Activated T-helper 2 cell treated with anti-CD3 and anti-CD28 coated beads, Interferon-gamma antibody, Interleukin-2, Interleukin-4, amounts not matched to agents 10 μg/mL and 5 μg/mL and 100 μg/mL, durations not matched to agents 14 hours and 24 hours and 36 hours (primary cell): ENCODE measurements around the gene STX19. TPM values are rescaled to one million over a fixed set of nuclear protein-coding genes. Genes with fewer than 3 reads are reported as not detected.
"Not testable (repeated sequence)": the region's sequence is repeated elsewhere in the genome, so short reads cannot be mapped to it uniquely, and the experiment has no call there.

Experiments
- DNase-seq: peaks from one replicate; pipeline ENCODE4 v3.0.0; 2021; ENCODE audit warnings: low spot score
- H3K27ac Mint-ChIP-seq: one replicate; pipeline ENCODE4 v1.8.0; 2021; ENCODE audit warnings: mixed read lengths
- H3K27me3 Mint-ChIP-seq: one replicate; pipeline ENCODE4 v1.8.0; 2021; ENCODE audit warnings: low read depth, mixed read lengths
- H3K36me3 Mint-ChIP-seq: one replicate; pipeline ENCODE4 v1.8.0; 2021; ENCODE audit warnings: low read depth, mixed read lengths
- H3K4me1 Mint-ChIP-seq: one replicate; pipeline ENCODE4 v1.8.0; 2021; ENCODE audit warnings: low read depth, mixed read lengths
- H3K4me3 Mint-ChIP-seq: one replicate; pipeline ENCODE4 v1.8.0; 2021; ENCODE audit warnings: low read depth, mild to moderate bottlenecking, moderate library complexity, mixed read lengths
- H3K9me3 Mint-ChIP-seq: one replicate; pipeline ENCODE4 v1.8.0; 2021; ENCODE audit warnings: mixed read lengths
- intact Hi-C: fragments of 100-400 bp; cut with micrococcal nuclease; formaldehyde crosslinking; loops from one replicate; pipeline ENCODE4 v1.15.1; 2023
- total RNA-seq: library from RNA; stranded (reverse); gene quantifications from 2 replicates; pipeline ENCODE4 v1.2.3, GENCODE V29; 2022

Gene STX19
- total RNA-seq, 1 donor from 2014 or later, result not detected

GRCh38 chr3:94062513-94063404 is 34.4 kb upstream of the STX19 start, which contains the start of the genes DHFR2 and NSUN3:
DHFR2 (minus strand) TSS chr3:94062916; CDS start chr3:94061511, 1,405 bp downstream.
NSUN3 (plus strand) TSS chr3:94063061; CDS start chr3:94063127, 66 bp downstream.
- Mint-ChIP-seq H3K9me3 (peaks cover 13% of the 10 kb centered on the region), H3K4me3 (peak within 1 kb of the TSS; percentile 97), H3K27ac (peak within 1 kb of the TSS; percentile 98), H3K27me3 (no peaks in the 10 kb centered on the region), H3K36me3 (peaks cover 69% of the 10 kb centered on the region), H3K4me1 (peaks cover 42% of the 10 kb centered on the region)
- intact Hi-C loops, result loop anchor here (1.0 kb wide), 3 partner anchors 10 to 82 kb away; partner anchors contain the start of gene ARL13B
- DNase-seq, result peak; percentile 83

- Mint-ChIP-seq H3K27me3 (no peaks in the 10 kb centered on the region), H3K9me3 (no peaks in the 10 kb centered on the region), H3K27ac (no peak overlapping the region), H3K4me1 (peaks cover 34% of the 10 kb centered on the region), H3K4me3 (peak overlapping the region; percentile 5), H3K36me3 (peaks cover 57% of the 10 kb centered on the region)
- intact Hi-C loops, result no loop called here
- no peak for DNase-seq
These were observed 32.9 kb upstream of the STX19 start for GRCh38 chr3:94061297-94061696.

DNA sequence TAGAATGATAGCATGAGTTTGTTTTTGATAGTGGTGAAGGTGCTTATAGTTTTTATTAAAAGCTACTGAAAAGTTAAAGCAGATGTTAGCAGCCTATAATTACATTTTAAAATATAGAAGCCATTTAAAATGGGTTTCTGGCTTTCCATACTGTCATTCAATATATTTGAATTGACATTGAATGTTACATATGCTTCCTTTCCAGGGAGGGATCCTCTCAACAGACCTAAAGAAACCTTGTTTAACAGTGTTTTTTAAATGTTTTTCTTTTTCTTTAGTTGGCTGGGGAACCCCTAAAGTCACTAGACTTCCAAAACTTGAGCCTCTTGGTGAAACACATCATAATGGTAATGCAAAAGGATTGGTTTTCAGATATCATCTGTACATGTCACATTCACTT is 22.1 kb upstream of the STX19 start:
- no peak overlapping the region for H3K4me3 Mint-ChIP-seq
- no peaks in the 10 kb centered on the region for H3K9me3 Mint-ChIP-seq
- intact Hi-C loops, result no loop called here
- no peaks in the 10 kb centered on the region for H3K4me1 Mint-ChIP-seq
- no peak overlapping the region for H3K27ac Mint-ChIP-seq
- no peaks in the 10 kb centered on the region for H3K27me3 Mint-ChIP-seq
- DNase-seq, result no peak
- peaks cover 5% of the 10 kb centered on the region for H3K36me3 Mint-ChIP-seq

- H3K4me1 Mint-ChIP-seq, result no peaks in the 10 kb centered on the region
- H3K36me3 Mint-ChIP-seq, result peaks cover 14% of the 10 kb centered on the region
- H3K27ac Mint-ChIP-seq, result no peak overlapping the region
- DNase-seq, result no peak
- H3K9me3 Mint-ChIP-seq, result no peaks in the 10 kb centered on the region
- H3K4me3 Mint-ChIP-seq, result no peak overlapping the region
- no peaks in the 10 kb centered on the region for H3K27me3 Mint-ChIP-seq
- intact Hi-C loops, result no loop called here
These were observed 20.9 kb upstream of the STX19 start for GRCh38 chr3:94049267-94049666.

DNA sequence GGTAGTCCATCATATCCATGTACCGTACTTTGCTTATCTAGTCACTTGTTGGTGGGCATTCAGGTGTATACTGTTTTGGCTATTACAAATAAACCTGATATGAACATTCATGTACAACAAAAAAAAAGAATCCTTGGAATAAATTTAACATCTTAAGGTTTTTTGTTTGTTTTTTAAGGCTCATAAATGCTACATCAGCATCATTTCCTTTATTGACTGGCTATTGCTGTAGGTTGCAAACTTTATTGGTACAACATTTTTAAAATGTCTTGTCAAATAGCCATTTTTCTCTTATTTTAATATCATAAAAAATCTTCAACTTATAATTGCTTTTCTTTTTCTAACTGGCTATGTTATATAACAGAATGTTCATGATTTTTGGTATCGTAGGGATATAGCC is 18.1 kb upstream of the STX19 start:
- Mint-ChIP-seq H3K27ac (no peak overlapping the region), H3K27me3 (no peaks in the 10 kb centered on the region), H3K36me3 (peaks cover 20% of the 10 kb centered on the region), H3K9me3 (no peaks in the 10 kb centered on the region), H3K4me1 (no peaks in the 10 kb centered on the region), H3K4me3 (no peak overlapping the region)
- no peak for DNase-seq
- intact Hi-C loops, result no loop called here

DNA sequence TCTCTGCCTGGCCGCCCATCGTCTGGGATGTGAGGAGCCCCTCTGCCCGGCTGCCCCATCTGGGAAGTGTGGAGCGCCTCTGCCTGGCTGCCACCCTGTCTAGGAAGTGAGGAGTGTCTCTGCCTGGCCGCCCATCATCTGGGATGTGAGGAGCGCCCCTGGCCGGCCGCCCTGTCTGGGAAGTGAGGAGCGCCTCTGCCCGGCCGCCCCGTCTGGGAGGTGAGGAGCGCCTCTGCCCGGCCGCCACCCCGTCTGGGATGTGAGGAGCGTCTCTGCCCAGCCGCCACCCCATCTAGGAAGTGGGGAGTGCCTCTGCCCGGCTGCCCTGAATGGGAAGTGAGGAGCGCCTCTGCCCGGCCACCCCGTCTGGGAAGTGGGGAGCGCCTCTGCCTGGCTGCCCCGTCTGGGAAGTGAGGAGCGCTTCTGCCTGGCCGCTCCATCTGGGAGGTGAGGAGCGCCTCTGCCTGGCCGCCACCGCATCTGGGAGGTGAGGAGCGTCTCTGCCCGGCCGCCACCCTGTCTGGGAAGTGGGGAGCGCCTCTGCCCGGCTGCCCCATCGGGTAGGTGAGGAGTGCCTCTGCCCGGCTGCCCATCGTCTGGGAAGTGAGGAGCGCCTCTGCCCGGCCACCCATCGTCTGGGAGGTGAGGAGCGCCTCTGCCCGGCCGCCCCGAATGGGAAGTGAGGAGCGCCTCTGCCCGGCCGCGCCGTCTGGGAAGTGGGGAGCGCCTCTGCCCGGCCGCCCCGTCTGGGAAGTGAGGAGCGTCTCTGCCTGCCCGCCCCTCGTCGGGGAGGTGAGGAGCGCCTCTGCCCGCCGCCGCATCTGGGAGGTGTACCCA is 15.9 kb upstream of the STX19 start:
- H3K9me3 Mint-ChIP-seq, H3K4me3 Mint-ChIP-seq, H3K27ac Mint-ChIP-seq, H3K27me3 Mint-ChIP-seq, H3K4me1 Mint-ChIP-seq, DNase-seq, intact Hi-C loops: not testable (repeated sequence)
- H3K36me3 Mint-ChIP-seq, result peaks cover 20% of the 10 kb centered on the region

- Mint-ChIP-seq H3K36me3 (peaks cover 20% of the 10 kb centered on the region), H3K27me3 (no peaks in the 10 kb centered on the region), H3K4me3 (no peak overlapping the region), H3K4me1 (no peaks in the 10 kb centered on the region), H3K27ac (peak overlapping the region; percentile 65), H3K9me3 (no peaks in the 10 kb centered on the region)
- intact Hi-C loops, result no loop called here
- DNase-seq, result no peak
These were observed 14.9 kb upstream of the STX19 start for GRCh38 chr3:94043285-94043684.

DNA sequence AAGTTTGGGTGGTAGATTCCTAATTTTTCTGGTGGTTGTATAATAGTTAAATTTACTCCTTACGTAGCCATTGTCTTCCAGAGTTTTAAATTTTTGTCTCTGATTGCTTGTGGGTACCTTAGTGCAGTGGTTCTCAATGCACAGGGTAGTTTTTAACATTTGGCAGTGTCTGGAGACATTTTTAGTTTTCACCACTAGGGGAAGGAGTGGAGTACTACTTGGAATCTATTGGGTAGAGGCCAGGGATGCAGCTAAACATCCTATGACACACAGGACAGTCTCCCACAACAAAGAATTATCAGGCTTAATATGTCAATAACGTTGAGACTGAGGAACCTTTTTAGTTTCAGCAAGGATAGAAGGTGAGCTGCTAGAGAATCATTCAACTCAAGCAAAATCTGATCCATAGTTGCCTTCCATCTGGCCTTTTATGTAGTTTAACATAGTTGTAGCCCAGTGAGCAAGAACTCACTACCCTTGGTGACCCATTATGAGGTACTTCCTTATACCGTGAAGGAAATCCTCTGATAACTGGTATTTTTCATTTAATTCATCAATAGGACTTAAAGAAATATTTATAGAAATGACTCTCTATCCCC is 8.6 kb upstream of the STX19 start:
- Mint-ChIP-seq H3K9me3 (no peaks in the 10 kb centered on the region), H3K27me3 (no peaks in the 10 kb centered on the region), H3K27ac (no peak overlapping the region), H3K4me3 (no peak overlapping the region), H3K36me3 (no peaks in the 10 kb centered on the region), H3K4me1 (no peaks in the 10 kb centered on the region)
- no peak for DNase-seq
- intact Hi-C loops, result loop anchor here (2.0 kb wide), 1 partner anchor 24 kb away; no protein-coding TSS in a partner anchor

DNA sequence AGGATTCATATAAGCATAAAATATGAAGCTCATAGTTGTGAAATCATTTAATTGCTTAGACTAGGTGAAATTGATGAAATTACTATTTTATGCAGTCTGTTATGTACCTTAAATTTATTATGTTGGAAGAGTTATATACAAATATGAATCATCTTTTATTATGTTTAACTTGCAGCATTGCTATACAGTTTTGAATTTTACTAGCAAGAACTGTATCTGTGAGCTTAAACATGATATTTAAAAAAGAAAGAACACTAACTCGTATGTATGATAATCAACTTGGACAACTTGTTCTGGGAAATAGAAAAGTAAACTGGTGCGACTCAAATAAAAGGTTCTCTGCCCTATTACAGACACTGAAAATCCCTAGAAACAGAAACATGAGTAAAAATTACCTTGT is 1.8 kb downstream of the STX19 start:
- DNase-seq, result no peak
- Mint-ChIP-seq H3K27me3 (no peaks in the 10 kb centered on the region), H3K36me3 (peaks cover 3% of the 10 kb centered on the region), H3K9me3 (no peaks in the 10 kb centered on the region), H3K27ac (no peak overlapping the region), H3K4me1 (peaks cover 4% of the 10 kb centered on the region), H3K4me3 (no peak overlapping the region)
- intact Hi-C loops, result no loop called here

DNA sequence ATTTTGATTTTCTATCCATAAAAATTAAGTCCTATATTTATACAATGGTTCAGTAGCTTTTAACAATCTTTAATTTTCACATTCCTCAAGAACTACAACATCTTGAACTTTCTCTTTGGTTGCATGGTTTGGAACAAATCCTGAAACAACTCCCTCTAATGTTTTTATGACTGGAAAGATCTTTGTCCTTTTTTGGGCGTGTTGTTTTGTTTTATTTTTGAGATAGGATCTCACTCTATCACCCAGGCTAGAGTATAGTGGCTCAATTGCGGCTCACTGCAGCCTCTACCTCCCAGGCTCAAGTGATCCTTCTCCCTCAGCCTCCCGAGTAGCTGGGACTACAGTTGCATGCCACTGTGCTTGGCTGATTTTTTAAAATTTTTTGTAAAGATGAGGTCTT is 4.0 kb downstream of the STX19 start:
- no peak overlapping the region for H3K27ac Mint-ChIP-seq
- intact Hi-C loops, result no loop called here

DNA sequence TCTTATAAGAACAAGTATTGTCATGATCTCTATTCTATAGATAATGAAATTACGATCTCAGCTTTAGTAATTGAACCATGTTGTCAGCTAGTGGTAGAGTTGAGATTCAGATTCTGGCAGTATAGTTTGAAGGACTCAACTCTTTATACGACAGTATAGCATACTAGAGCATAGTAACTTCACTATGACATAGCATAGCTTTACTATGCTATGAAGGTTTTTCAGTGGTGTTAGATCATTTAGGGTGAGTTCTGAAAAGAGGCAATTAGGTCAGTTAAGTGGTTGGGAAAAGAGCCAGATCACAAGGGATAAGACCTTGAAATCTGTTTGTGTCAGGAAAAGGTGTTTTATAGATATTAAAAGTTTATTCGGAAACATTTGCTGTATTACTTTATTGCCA is 8.1 kb downstream of the STX19 start:
- intact Hi-C loops, result no loop called here
- Mint-ChIP-seq H3K4me1 (no peaks in the 10 kb centered on the region), H3K36me3 (peaks cover 8% of the 10 kb centered on the region), H3K27ac (no peak overlapping the region), H3K4me3 (no peak overlapping the region), H3K9me3 (no peaks in the 10 kb centered on the region), H3K27me3 (no peaks in the 10 kb centered on the region)
- no peak for DNase-seq

More for the DNA sequence above, 4.0 kb downstream of the STX19 start:
- no peaks in the 10 kb centered on the region for H3K27me3 Mint-ChIP-seq
- peaks cover 7% of the 10 kb centered on the region for H3K36me3 Mint-ChIP-seq
- H3K4me1 Mint-ChIP-seq, result peaks cover 4% of the 10 kb centered on the region
- no peak for DNase-seq
- H3K9me3 Mint-ChIP-seq, result no peaks in the 10 kb centered on the region
- H3K4me3 Mint-ChIP-seq, result no peak overlapping the region

GRCh38 chr3:94019659-94020058 is 8.7 kb downstream of the STX19 start:
- H3K36me3 Mint-ChIP-seq, result peaks cover 13% of the 10 kb centered on the region
- DNase-seq, result no peak
- intact Hi-C loops, result no loop called here
- no peaks in the 10 kb centered on the region for H3K27me3 Mint-ChIP-seq
- peaks cover 6% of the 10 kb centered on the region for H3K4me1 Mint-ChIP-seq
- no peak overlapping the region for H3K27ac Mint-ChIP-seq
- no peak overlapping the region for H3K4me3 Mint-ChIP-seq
- peaks cover 5% of the 10 kb centered on the region for H3K9me3 Mint-ChIP-seq
